MCF 10A (cell line): ENCODE results near the gene SLC25A26. TPM values are rescaled to one million over a fixed set of nuclear protein-coding genes. Genes with fewer than 3 reads are reported as not detected.
"Not testable (repeated sequence)": the region's sequence is repeated elsewhere in the genome, so short reads cannot be mapped to it uniquely, and the experiment has no call there.

Experiments
- BruUV-seq: library from RNA; stranded (reverse); fragments of 400-500 nt; replicated peaks from 2 replicates; lab custom pipeline; 2021; lab: Mats Ljungman, UMichigan
- CTCF ChIA-PET: fragments of 300-600 bp; sonication (Branson Sonifier 250); formaldehyde crosslinking; extraction: SDS; loops from one replicate; lab custom pipeline; 2021; ENCODE audit warnings: antibody characterized with exemption, inconsistent platforms; lab: Yijun Ruan, JAX
- POLR2A ChIA-PET: fragments of 300-600, 350-650 bp; sonication (Branson Sonifier 250); formaldehyde crosslinking; extraction: SDS; loops from one replicate; lab custom pipeline; 2020; ENCODE audit warnings: antibody characterized with exemption, inconsistent platforms; lab: Yijun Ruan, JAX
- DNase-seq: peaks from one replicate; pipeline ENCODE4 v3.0.0-alpha.2; 2018; ENCODE audit not compliant: unreplicated experiment
- H3K27ac Mint-ChIP-seq: one replicate; pipeline ENCODE4 v1.8.0; 2022; ENCODE audit warnings: mild to moderate bottlenecking, low read depth, mixed read lengths; ENCODE audit not compliant: unreplicated experiment
- H3K27me3 Mint-ChIP-seq: one replicate; pipeline ENCODE4 v1.8.0; 2022; ENCODE audit warnings: mixed read lengths; ENCODE audit not compliant: insufficient read depth, unreplicated experiment
- H3K36me3 Mint-ChIP-seq: one replicate; pipeline ENCODE4 v1.8.0; 2022; ENCODE audit warnings: mild to moderate bottlenecking, moderate library complexity, mixed read lengths; ENCODE audit not compliant: insufficient read depth, unreplicated experiment
- H3K4me1 Mint-ChIP-seq: one replicate; pipeline ENCODE4 v1.8.0; 2022; ENCODE audit warnings: mixed read lengths; ENCODE audit not compliant: insufficient read depth, unreplicated experiment
- H3K4me3 Mint-ChIP-seq: one replicate; pipeline ENCODE4 v1.8.0; 2022; ENCODE audit warnings: mild to moderate bottlenecking, moderate library complexity, mixed read lengths; ENCODE audit not compliant: unreplicated experiment
- H3K9me3 Mint-ChIP-seq: one replicate; pipeline ENCODE4 v1.8.0; 2022; ENCODE audit warnings: mixed read lengths; ENCODE audit not compliant: unreplicated experiment
- intact Hi-C: fragments of 100-400 bp; cut with micrococcal nuclease; formaldehyde crosslinking; loops from 2 replicates; pipeline ENCODE4 v1.14.1; 2022
- total RNA-seq: library from RNA; stranded (reverse); gene quantifications from 2 replicates; pipeline ENCODE4 v1.2.3, GENCODE V29; 2022
- TF ChIP-seq, protein P1 (sequence below): fragments of 200-600 bp; IDR thresholded peaks from one replicate; pipeline ENCODE4 v1.8.0; 2022; ENCODE audit warnings: antibody characterized with exemption, mild to moderate bottlenecking; ENCODE audit not compliant: unreplicated experiment

SLC25A26 gene
- total RNA-seq, 1 experiment from 2014 or later = 24.8 TPM

DNA sequence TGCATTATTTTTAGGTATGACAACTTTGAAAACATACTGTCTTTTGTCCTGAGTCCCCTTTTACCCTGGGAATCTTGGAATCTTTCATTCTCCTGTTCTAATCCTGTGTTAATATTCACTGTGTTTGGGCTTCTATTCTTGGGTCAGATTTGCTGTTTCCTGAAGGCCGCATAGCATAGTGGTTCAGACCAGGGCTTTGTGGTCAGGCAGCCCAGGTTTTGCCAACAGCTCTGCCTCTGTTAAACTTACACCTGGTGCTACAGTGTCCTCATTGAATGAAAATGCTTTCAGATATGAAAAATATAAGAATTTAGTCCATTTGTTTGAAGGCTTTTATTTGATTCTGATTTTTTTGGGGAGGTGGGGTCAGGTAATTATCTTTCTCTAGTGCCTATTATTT is 58.4 kb downstream of the SLC25A26 start:
- Mint-ChIP-seq H3K36me3 (no peaks in the 10 kb centered on the region), H3K4me1 (no peaks in the 10 kb centered on the region), H3K9me3 (no peaks in the 10 kb centered on the region), H3K4me3 (no peak overlapping the region), H3K27me3 (no peaks in the 10 kb centered on the region), H3K27ac (no peak overlapping the region)
- intact Hi-C loops = loop anchor here (5.0 to 10.0 kb wide), 3 partner anchors 126 to 558 kb away; partner anchors contain the start of gene LRIG1
- no TSS peak for BruUV-seq
- ChIA-PET CTCF (interaction anchor here (0.6 to 4.5 kb wide), 8 partner anchors 25 to 758 kb away, joined by 3 to 39 read pairs (median 5); no protein-coding TSS in a partner anchor), POLR2A (no interaction called here)
- TF ChIP-seq, protein P1, sequence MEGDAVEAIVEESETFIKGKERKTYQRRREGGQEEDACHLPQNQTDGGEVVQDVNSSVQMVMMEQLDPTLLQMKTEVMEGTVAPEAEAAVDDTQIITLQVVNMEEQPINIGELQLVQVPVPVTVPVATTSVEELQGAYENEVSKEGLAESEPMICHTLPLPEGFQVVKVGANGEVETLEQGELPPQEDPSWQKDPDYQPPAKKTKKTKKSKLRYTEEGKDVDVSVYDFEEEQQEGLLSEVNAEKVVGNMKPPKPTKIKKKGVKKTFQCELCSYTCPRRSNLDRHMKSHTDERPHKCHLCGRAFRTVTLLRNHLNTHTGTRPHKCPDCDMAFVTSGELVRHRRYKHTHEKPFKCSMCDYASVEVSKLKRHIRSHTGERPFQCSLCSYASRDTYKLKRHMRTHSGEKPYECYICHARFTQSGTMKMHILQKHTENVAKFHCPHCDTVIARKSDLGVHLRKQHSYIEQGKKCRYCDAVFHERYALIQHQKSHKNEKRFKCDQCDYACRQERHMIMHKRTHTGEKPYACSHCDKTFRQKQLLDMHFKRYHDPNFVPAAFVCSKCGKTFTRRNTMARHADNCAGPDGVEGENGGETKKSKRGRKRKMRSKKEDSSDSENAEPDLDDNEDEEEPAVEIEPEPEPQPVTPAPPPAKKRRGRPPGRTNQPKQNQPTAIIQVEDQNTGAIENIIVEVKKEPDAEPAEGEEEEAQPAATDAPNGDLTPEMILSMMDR = no peak
- DNase-seq = no peak

DNA sequence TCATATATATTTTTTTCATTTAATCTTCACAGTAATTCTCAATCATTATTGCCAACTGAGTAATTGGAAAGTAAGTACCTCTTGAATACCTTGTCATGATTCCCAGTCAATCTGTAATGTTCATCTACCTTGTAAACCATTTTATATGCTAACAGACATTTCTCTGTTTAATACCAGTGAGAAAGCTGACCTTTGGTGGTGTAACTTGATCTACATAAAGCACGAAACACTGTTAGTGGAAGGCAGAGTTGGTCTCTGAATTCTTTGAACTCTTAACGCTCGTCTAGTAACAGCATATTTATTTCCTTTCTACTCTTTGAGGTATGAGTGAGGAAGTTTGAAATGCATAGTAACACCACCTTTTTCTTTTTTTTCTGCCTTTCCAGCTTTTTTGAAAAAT is 59.5 kb downstream of the SLC25A26 start:
- ChIA-PET CTCF (interaction anchor here (0.7 to 4.5 kb wide), 4 partner anchors 98 to 542 kb away, joined by 3 to 39 read pairs (median 5); no protein-coding TSS in a partner anchor), POLR2A (no interaction called here)
- no peak for DNase-seq
- Mint-ChIP-seq H3K9me3 (no peaks in the 10 kb centered on the region), H3K4me3 (no peak overlapping the region), H3K4me1 (no peaks in the 10 kb centered on the region), H3K36me3 (no peaks in the 10 kb centered on the region), H3K27me3 (no peaks in the 10 kb centered on the region), H3K27ac (no peak overlapping the region)
- intact Hi-C loops = no loop called here
- no TSS peak for BruUV-seq
- TF ChIP-seq, protein P1 = no peak

DNA sequence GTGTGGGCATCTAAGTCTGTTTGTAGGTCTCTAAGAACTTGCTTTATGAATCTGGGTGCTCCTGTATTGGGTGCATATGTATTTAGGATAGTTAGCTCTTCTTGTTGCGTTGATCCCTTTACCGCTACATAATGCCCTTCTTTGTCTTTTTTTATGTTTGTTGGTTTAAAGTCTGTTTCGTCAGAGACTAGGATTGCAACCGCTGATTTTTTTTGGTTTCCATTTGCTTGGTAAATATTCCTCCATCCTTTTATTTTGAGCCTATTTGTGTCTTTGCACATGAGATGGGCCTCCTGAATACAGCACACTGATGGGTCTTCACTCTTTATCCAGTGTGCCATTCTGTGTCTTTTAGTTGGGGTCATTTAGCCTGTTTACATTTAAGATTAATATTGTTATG is 71.1 kb downstream of the SLC25A26 start:
- H3K27ac Mint-ChIP-seq, H3K27me3 Mint-ChIP-seq, BruUV-seq, POLR2A ChIA-PET, H3K9me3 Mint-ChIP-seq, H3K4me1 Mint-ChIP-seq, CTCF ChIA-PET, DNase-seq, intact Hi-C loops, H3K36me3 Mint-ChIP-seq, H3K4me3 Mint-ChIP-seq: not testable (repeated sequence)

DNA sequence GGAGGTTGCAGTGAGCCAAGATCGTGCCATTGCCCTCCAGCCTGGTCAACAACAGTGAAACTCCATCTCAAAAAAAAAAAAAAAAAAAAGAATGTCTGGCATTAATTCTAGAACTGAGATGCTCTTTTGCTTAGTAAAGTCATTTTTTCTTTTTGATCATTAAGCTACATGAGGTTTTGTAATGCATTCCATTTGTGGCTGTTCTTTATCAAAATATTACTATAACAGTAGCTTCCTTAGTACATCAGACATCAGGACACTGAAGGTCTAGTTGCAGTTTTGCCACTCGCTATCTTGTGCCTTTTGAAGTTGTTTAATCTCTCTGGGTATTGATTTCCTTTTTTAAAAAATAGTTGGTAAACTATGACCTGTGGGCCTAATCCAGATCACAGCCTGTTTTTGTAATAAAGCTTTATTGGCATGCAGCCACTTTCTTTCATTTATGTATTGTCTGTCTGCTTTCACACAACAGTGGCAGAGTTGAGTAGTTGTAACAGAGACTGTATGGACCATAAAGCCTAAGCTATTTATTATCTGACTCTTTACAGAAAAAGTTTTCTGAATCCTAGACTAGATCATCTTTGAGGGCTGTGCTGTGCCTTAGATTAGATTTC is 76.6 kb downstream of the SLC25A26 start:
- Mint-ChIP-seq H3K36me3 (no peaks in the 10 kb centered on the region), H3K4me1 (no peaks in the 10 kb centered on the region), H3K27ac (no peak overlapping the region), H3K4me3 (no peak overlapping the region), H3K9me3 (no peaks in the 10 kb centered on the region), H3K27me3 (no peaks in the 10 kb centered on the region)
- TF ChIP-seq, protein P1 = no peak
- intact Hi-C loops = no loop called here
- no peak for DNase-seq
- CTCF ChIA-PET = interaction anchor here (0.5 to 1.0 kb wide), 4 partner anchors 20 to 924 kb away, joined by 3 to 5 read pairs (median 4); no protein-coding TSS in a partner anchor
- POLR2A ChIA-PET = interaction anchor here (0.6 to 1.1 kb wide), 2 partner anchors 11 to 20 kb away, joined by 3 to 4 read pairs; no protein-coding TSS in a partner anchor
- BruUV-seq = no TSS peak
